Liver (tissue), 3 donors: ENCODE measurements around the gene HDDC2.

Experiments used
- EGR1 ChIP-seq, 2 donors: IDR thresholded peaks; 2 replicates each; pipeline ENCODE4 v1.6.1; 2016 to 2018; ENCODE audit warnings: antibody characterized with exemption in 2 of 2, low read depth in 2 of 2
- FOXA1 ChIP-seq: IDR thresholded peaks from 2 replicates; pipeline ENCODE4 v1.6.1; 2016; ENCODE audit warnings: antibody characterized with exemption
- GABPA ChIP-seq, 2 donors: IDR thresholded peaks in 1 of 2; conservative IDR thresholded peaks in 1 of 2; 2 replicates each; pipeline ENCODE4 v1.6.1; 2016; ENCODE audit warnings: antibody characterized with exemption in 2 of 2, mild to moderate bottlenecking in 1 of 2, moderate library complexity in 1 of 2
- HNF4G ChIP-seq: IDR thresholded peaks from 2 replicates; pipeline ENCODE4 v1.6.1; 2016; ENCODE audit warnings: antibody characterized with exemption
- JUND ChIP-seq, 2 donors: IDR thresholded peaks; 2 replicates each; pipeline ENCODE4 v1.6.1; 2016; ENCODE audit warnings: antibody characterized with exemption in 2 of 2
- RAD21 ChIP-seq, 2 donors: IDR thresholded peaks; 2 replicates each; pipeline ENCODE4 v1.6.1; 2016; ENCODE audit warnings: antibody characterized with exemption in 2 of 2, mild to moderate bottlenecking in 2 of 2
- SP1 ChIP-seq: IDR thresholded peaks from 2 replicates; pipeline ENCODE4 v1.6.1; 2018; ENCODE audit warnings: antibody characterized with exemption, mild to moderate bottlenecking
- TAF1 ChIP-seq: conservative IDR thresholded peaks from 2 replicates; pipeline ENCODE4 v1.6.1; 2016; ENCODE audit warnings: antibody characterized with exemption, mild to moderate bottlenecking
- YY1 ChIP-seq: IDR thresholded peaks from 2 replicates; pipeline ENCODE4 v1.6.1; 2016; ENCODE audit warnings: antibody characterized with exemption, mild to moderate bottlenecking
- TF ChIP-seq, protein P1 (sequence below): fragments of 150-350 bp; IDR thresholded peaks from 2 replicates; pipeline ENCODE4 v1.5.1; 2017; ENCODE audit warnings: improper control_type of control experiment, low read depth, low read length; ENCODE audit not compliant: missing input control
- TF ChIP-seq, protein P2 (sequence below): IDR thresholded peaks from 2 replicates; pipeline ENCODE4 v1.6.1; 2016; ENCODE audit warnings: antibody characterized with exemption
- TF ChIP-seq, protein P3 (sequence below): IDR thresholded peaks from 2 replicates; pipeline ENCODE4 v1.6.1; 2016; ENCODE audit warnings: antibody characterized with exemption, mild to moderate bottlenecking
- TF ChIP-seq, protein P4 (sequence below): IDR thresholded peaks from 2 replicates; pipeline ENCODE4 v1.6.1; 2016; ENCODE audit warnings: antibody characterized with exemption
- TF ChIP-seq, protein P5 (sequence below): IDR thresholded peaks from 2 replicates; pipeline ENCODE4 v1.6.1; 2016; ENCODE audit warnings: antibody characterized with exemption
- donor health status: healthy.
- donor health status: healthy.

DNA sequence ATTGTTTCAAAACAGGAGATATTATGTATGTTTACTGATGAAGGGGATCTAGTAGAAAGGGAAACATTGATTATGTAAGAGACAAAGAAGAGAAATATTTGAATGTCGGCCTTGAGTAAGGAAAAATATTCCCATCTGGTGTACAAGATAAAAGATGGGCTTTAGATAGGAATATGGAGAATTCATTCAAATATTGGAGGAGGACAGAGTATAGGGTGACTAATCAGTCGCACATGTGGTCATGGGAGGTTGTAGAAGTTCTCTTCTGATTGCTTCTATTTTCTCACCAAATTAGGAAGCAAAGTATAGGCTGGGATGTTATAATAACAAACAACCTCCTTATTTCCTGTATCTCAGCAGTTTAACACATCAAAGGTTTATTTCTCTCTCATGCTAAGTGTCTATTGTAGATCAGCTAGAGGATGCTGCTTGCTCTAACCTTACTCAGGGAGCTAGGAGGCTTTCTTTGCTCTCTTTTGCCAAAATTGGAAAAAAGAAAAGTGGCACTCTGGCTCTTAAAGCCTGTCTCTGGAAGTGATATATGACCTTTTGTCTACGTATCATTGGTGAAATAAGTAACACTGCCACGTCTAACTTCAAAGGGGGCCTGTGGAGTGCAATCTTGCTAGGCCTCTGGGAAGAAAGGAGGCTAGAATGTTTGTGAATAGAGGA lies 1.2 kb upstream of the HDDC2 start:
- TF ChIP-seq, protein P1, sequence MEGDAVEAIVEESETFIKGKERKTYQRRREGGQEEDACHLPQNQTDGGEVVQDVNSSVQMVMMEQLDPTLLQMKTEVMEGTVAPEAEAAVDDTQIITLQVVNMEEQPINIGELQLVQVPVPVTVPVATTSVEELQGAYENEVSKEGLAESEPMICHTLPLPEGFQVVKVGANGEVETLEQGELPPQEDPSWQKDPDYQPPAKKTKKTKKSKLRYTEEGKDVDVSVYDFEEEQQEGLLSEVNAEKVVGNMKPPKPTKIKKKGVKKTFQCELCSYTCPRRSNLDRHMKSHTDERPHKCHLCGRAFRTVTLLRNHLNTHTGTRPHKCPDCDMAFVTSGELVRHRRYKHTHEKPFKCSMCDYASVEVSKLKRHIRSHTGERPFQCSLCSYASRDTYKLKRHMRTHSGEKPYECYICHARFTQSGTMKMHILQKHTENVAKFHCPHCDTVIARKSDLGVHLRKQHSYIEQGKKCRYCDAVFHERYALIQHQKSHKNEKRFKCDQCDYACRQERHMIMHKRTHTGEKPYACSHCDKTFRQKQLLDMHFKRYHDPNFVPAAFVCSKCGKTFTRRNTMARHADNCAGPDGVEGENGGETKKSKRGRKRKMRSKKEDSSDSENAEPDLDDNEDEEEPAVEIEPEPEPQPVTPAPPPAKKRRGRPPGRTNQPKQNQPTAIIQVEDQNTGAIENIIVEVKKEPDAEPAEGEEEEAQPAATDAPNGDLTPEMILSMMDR = no peak
- TF ChIP-seq FOXA1 (no peak), EGR1 (IDR thresholded peaks at IDR 0.05; ENCODE audit: low read depth in 2 of 2) (no peak), TAF1 (no peak), RAD21 (IDR thresholded peaks at IDR 0.05) (no peak), GABPA (IDR thresholded peaks at IDR 0.05 in 1 of 2, conservative IDR thresholded peaks at IDR 0.05 in 1 of 2) (no peak), JUND (IDR thresholded peaks at IDR 0.05) (no peak), SP1 (no peak), HNF4G (no peak), YY1 (no peak)
- TF ChIP-seq, protein P2, sequence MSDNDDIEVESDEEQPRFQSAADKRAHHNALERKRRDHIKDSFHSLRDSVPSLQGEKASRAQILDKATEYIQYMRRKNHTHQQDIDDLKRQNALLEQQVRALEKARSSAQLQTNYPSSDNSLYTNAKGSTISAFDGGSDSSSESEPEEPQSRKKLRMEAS = no peak
- TF ChIP-seq, protein P3, sequence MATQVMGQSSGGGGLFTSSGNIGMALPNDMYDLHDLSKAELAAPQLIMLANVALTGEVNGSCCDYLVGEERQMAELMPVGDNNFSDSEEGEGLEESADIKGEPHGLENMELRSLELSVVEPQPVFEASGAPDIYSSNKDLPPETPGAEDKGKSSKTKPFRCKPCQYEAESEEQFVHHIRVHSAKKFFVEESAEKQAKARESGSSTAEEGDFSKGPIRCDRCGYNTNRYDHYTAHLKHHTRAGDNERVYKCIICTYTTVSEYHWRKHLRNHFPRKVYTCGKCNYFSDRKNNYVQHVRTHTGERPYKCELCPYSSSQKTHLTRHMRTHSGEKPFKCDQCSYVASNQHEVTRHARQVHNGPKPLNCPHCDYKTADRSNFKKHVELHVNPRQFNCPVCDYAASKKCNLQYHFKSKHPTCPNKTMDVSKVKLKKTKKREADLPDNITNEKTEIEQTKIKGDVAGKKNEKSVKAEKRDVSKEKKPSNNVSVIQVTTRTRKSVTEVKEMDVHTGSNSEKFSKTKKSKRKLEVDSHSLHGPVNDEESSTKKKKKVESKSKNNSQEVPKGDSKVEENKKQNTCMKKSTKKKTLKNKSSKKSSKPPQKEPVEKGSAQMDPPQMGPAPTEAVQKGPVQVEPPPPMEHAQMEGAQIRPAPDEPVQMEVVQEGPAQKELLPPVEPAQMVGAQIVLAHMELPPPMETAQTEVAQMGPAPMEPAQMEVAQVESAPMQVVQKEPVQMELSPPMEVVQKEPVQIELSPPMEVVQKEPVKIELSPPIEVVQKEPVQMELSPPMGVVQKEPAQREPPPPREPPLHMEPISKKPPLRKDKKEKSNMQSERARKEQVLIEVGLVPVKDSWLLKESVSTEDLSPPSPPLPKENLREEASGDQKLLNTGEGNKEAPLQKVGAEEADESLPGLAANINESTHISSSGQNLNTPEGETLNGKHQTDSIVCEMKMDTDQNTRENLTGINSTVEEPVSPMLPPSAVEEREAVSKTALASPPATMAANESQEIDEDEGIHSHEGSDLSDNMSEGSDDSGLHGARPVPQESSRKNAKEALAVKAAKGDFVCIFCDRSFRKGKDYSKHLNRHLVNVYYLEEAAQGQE = no peak
- TF ChIP-seq, protein P4, sequence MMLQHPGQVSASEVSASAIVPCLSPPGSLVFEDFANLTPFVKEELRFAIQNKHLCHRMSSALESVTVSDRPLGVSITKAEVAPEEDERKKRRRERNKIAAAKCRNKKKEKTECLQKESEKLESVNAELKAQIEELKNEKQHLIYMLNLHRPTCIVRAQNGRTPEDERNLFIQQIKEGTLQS = no peak
- TF ChIP-seq, protein P5, sequence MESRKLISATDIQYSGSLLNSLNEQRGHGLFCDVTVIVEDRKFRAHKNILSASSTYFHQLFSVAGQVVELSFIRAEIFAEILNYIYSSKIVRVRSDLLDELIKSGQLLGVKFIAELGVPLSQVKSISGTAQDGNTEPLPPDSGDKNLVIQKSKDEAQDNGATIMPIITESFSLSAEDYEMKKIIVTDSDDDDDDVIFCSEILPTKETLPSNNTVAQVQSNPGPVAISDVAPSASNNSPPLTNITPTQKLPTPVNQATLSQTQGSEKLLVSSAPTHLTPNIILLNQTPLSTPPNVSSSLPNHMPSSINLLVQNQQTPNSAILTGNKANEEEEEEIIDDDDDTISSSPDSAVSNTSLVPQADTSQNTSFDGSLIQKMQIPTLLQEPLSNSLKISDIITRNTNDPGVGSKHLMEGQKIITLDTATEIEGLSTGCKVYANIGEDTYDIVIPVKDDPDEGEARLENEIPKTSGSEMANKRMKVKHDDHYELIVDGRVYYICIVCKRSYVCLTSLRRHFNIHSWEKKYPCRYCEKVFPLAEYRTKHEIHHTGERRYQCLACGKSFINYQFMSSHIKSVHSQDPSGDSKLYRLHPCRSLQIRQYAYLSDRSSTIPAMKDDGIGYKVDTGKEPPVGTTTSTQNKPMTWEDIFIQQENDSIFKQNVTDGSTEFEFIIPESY = no peak
